H9 (cell line): ENCODE results near the gene WDR43. TPM values are rescaled to one million over a fixed set of nuclear protein-coding genes. Genes with fewer than 3 reads are reported as not detected.

Experiments used
- DNase-seq: peaks from one replicate; pipeline ENCODE4 v3.0.0-alpha.2; 2017
- H2AFZ ChIP-seq: one replicate; pipeline ENCODE4 v1.6.1; 2013; ENCODE audit warnings: mild to moderate bottlenecking, low read length, control low read depth, moderate library complexity
- H2AK5ac ChIP-seq: 2 replicates; pipeline ENCODE4 v1.6.1; 2013; ENCODE audit warnings: low read length, control low read depth, mixed read lengths; ENCODE audit not compliant: insufficient read length
- H2BK120ac ChIP-seq: one replicate; pipeline ENCODE4 v1.6.1; 2013; ENCODE audit warnings: low read depth, mild to moderate bottlenecking, low read length, control low read depth, inconsistent platforms; ENCODE audit not compliant: poor library complexity, severe bottlenecking
- H2BK12ac ChIP-seq: 2 replicates; pipeline ENCODE4 v1.6.1; 2013; ENCODE audit warnings: low read length, control low read depth, mixed read lengths, low read depth; ENCODE audit not compliant: insufficient read length
- H2BK15ac ChIP-seq: 2 replicates; pipeline ENCODE4 v1.6.1; 2013; ENCODE audit warnings: low read depth, low read length, control low read depth
- H2BK20ac ChIP-seq: one replicate; pipeline ENCODE4 v1.6.1; 2013; ENCODE audit warnings: low read depth, mild to moderate bottlenecking, low read length, control low read depth, inconsistent platforms; ENCODE audit not compliant: poor library complexity, severe bottlenecking
- H2BK5ac ChIP-seq: 2 replicates; pipeline ENCODE4 v1.6.1; 2013; ENCODE audit warnings: low read length, control low read depth, mixed read lengths; ENCODE audit not compliant: insufficient read length
- H3K14ac ChIP-seq: 2 replicates; pipeline ENCODE4 v1.6.1; 2013; ENCODE audit warnings: low read length, control low read depth; ENCODE audit not compliant: insufficient read depth
- H3K18ac ChIP-seq: 2 replicates; pipeline ENCODE4 v1.6.1; 2013; ENCODE audit warnings: low read depth, mild to moderate bottlenecking, mixed read lengths, low read length, control low read depth; ENCODE audit not compliant: insufficient read length
- H3K23ac ChIP-seq: 2 replicates; pipeline ENCODE4 v1.6.1; 2013; ENCODE audit warnings: low read length, control low read depth, mixed read lengths, low read depth; ENCODE audit not compliant: insufficient read length
- H3K23me2 ChIP-seq: 2 replicates; pipeline ENCODE4 v1.6.1; 2013; ENCODE audit warnings: low read depth, mild to moderate bottlenecking, mixed read lengths, low read length, control low read depth; ENCODE audit not compliant: insufficient read length, poor library complexity, severe bottlenecking
- H3K27ac ChIP-seq: 2 replicates; pipeline ENCODE4 v1.5.1; 2013; ENCODE audit warnings: low read length, control low read depth, mixed read lengths, low read depth; ENCODE audit not compliant: insufficient read length
- H3K27me3 ChIP-seq: 2 replicates; pipeline ENCODE4 v1.6.1; 2013; ENCODE audit warnings: low read length, control low read depth, inconsistent platforms; ENCODE audit not compliant: insufficient read depth
- H3K4ac ChIP-seq: 2 replicates; pipeline ENCODE4 v1.6.1; 2013; ENCODE audit warnings: low read depth, mild to moderate bottlenecking, control low read depth, inconsistent platforms, low read length, moderate library complexity
- H3K4me1 ChIP-seq: 2 replicates; pipeline ENCODE4 v1.6.1; 2013; ENCODE audit warnings: low read length, control low read depth, inconsistent platforms; ENCODE audit not compliant: insufficient read depth
- H3K4me2 ChIP-seq: 2 replicates; pipeline ENCODE4 v1.6.1; 2013; ENCODE audit warnings: low read length, control low read depth, mixed read lengths; ENCODE audit not compliant: insufficient read length, insufficient read depth
- H3K56ac ChIP-seq: 2 replicates; pipeline ENCODE4 v1.6.1; 2013; ENCODE audit warnings: low read depth, mild to moderate bottlenecking, mixed read lengths, low read length, control low read depth; ENCODE audit not compliant: insufficient read length
- H3K79me1 ChIP-seq: 2 replicates; pipeline ENCODE4 v1.6.1; 2013; ENCODE audit warnings: low read depth, mild to moderate bottlenecking, moderate library complexity, low read length, control low read depth, inconsistent platforms; ENCODE audit not compliant: insufficient read depth, poor library complexity, severe bottlenecking
- H3K79me2 ChIP-seq: 2 replicates; pipeline ENCODE4 v1.6.1; 2013; ENCODE audit warnings: low read length, control low read depth, inconsistent platforms; ENCODE audit not compliant: insufficient read depth
- H3K9ac ChIP-seq: 2 replicates; pipeline ENCODE4 v1.6.1; 2013; ENCODE audit warnings: low read length, control low read depth, mixed read lengths; ENCODE audit not compliant: insufficient read length; ENCODE audit errors: extremely low read depth
- H3K9me3 ChIP-seq: one replicate; pipeline ENCODE4 v1.6.1; 2013; ENCODE audit warnings: low read depth, low read length, inconsistent platforms; ENCODE audit not compliant: control insufficient read depth
- H3T11ph ChIP-seq: one replicate; pipeline ENCODE4 v1.6.1; 2013; ENCODE audit warnings: mild to moderate bottlenecking, low read length, control low read depth, inconsistent platforms
- H4K20me1 ChIP-seq: one replicate; pipeline ENCODE4 v1.6.1; 2013; ENCODE audit not compliant: control insufficient read depth, insufficient read length, insufficient read depth
- H4K5ac ChIP-seq: 2 replicates; pipeline ENCODE4 v1.6.1; 2013; ENCODE audit warnings: low read depth, mild to moderate bottlenecking, mixed read lengths, low read length, control low read depth; ENCODE audit not compliant: insufficient read length
- H4K8ac ChIP-seq: replicated peaks from 2 replicates; pipeline ENCODE4 v1.6.1; 2013; ENCODE audit warnings: low read length, control low read depth, mixed read lengths, low read depth; ENCODE audit not compliant: insufficient read length
- H4K91ac ChIP-seq: 2 replicates; pipeline ENCODE4 v1.6.1; 2013; ENCODE audit warnings: low read depth, mild to moderate bottlenecking, moderate library complexity, mixed read lengths, low read length, control low read depth; ENCODE audit not compliant: insufficient read length
- H3K27ac Mint-ChIP-seq, 3 experiments: 2 replicates in 2 of 3; 3 replicates in 1 of 3; pipeline ENCODE4 v1.8.0; 2020 to 2021; ENCODE audit warnings: mixed read lengths in 3 of 3, mild to moderate bottlenecking in 1 of 3, moderate library complexity in 1 of 3
- H3K27me3 Mint-ChIP-seq: 2 replicates; pipeline ENCODE4 v1.8.0; 2021; ENCODE audit warnings: low read depth, mild to moderate bottlenecking, moderate library complexity, mixed read lengths
- H3K36me3 Mint-ChIP-seq, 3 experiments: 2 replicates in 2 of 3; 3 replicates in 1 of 3; pipeline ENCODE4 v1.8.0; 2020 to 2021; ENCODE audit warnings: low read depth in 3 of 3, mixed read lengths in 3 of 3; ENCODE audit not compliant: insufficient read depth in 1 of 3
- H3K4me1 Mint-ChIP-seq, 2 experiments: 2 replicates each; pipeline ENCODE4 v1.8.0; 2020; ENCODE audit warnings: mixed read lengths in 2 of 2
- H3K4me3 Mint-ChIP-seq, 2 experiments: 2 replicates in 1 of 2; 3 replicates in 1 of 2; pipeline ENCODE4 v1.8.0; 2020 to 2021; ENCODE audit warnings: mild to moderate bottlenecking in 2 of 2, mixed read lengths in 2 of 2, moderate library complexity in 1 of 2
- H3K9me3 Mint-ChIP-seq, 2 experiments: 2 replicates in 1 of 2; 3 replicates in 1 of 2; pipeline ENCODE4 v1.8.0; 2020; ENCODE audit warnings: mild to moderate bottlenecking in 2 of 2, mixed read lengths in 2 of 2, moderate library complexity in 1 of 2
- WGBS: extraction: QIAGEN DNeasy Blood & Tissue Kit; methylation state at CpG from one replicate; pipeline ENCODE4 v1.1.7; 2013; ENCODE audit warnings: missing lambda C conversion rate, low lambda C conversion rate, mixed read lengths; ENCODE audit not compliant: insufficient read length; ENCODE audit errors: extremely low coverage; 5-methylcytosine and 5-hydroxymethylcytosine counted together
- total RNA-seq: library from RNA; stranded (reverse); gene quantifications from 2 replicates; pipeline ENCODE4 v1.2.1, GENCODE V29; 2021
- TF ChIP-seq, protein P1 (sequence below): fragments of 200-600 bp; sonication (generic); conservative IDR thresholded peaks from 3 replicates; pipeline ENCODE4 v1.8.0; 2021; ENCODE audit warnings: antibody characterized with exemption, mild to moderate bottlenecking

WDR43 gene
- total RNA-seq, 1 experiment from 2014 or later = 186 TPM

DNA sequence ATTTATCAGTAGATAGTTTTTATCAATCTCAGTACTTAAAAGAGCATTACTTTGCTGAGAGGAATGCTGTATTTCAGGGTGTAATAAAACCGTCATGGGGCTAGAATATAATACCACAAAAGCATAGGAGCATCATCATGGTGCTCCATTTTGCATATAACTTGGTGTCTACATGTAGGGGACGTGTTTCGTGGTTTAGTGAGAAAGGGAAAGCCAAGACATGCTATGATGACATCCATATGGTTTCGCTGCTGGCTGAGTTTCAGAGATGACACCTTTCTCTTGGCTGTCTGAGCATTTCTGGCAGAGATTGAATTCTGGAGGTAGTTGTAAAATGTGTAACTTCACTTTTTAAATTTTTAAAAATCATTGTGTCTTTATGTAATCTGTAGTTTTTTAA, 32.4 kb downstream of the WDR43 start:
- TF ChIP-seq, protein P1, sequence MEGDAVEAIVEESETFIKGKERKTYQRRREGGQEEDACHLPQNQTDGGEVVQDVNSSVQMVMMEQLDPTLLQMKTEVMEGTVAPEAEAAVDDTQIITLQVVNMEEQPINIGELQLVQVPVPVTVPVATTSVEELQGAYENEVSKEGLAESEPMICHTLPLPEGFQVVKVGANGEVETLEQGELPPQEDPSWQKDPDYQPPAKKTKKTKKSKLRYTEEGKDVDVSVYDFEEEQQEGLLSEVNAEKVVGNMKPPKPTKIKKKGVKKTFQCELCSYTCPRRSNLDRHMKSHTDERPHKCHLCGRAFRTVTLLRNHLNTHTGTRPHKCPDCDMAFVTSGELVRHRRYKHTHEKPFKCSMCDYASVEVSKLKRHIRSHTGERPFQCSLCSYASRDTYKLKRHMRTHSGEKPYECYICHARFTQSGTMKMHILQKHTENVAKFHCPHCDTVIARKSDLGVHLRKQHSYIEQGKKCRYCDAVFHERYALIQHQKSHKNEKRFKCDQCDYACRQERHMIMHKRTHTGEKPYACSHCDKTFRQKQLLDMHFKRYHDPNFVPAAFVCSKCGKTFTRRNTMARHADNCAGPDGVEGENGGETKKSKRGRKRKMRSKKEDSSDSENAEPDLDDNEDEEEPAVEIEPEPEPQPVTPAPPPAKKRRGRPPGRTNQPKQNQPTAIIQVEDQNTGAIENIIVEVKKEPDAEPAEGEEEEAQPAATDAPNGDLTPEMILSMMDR = no peak
- peaks cover 57 to 98% (median 95%) of the 10 kb centered on the region in 3 experiments for H3K36me3 Mint-ChIP-seq
- no peaks in the 10 kb centered on the region for H4K20me1 ChIP-seq
- H3K79me2 ChIP-seq = 0 out of 2 replicates have a peak, but pooled peaks cover 2% of the 10 kb centered on the region
- no peaks in the 10 kb centered on the region for H3K4me1 ChIP-seq
- no peak overlapping the region for H3K4me2 ChIP-seq
- H2AFZ ChIP-seq = no peak overlapping the region
- H2BK20ac ChIP-seq = no peak overlapping the region
- no peaks in the 10 kb centered on the region for H3K9me3 ChIP-seq
- no peak overlapping the region for H3K4ac ChIP-seq
- H3K56ac ChIP-seq = no peak overlapping the region
- no peak overlapping the region for H3K27ac Mint-ChIP-seq
- WGBS = no CpG with 5 or more reads among the region's 4 CpGs
- H3K4me1 Mint-ChIP-seq = no peaks in the 10 kb centered on the region
- H3K79me1 ChIP-seq = peaks cover 11% of the 10 kb centered on the region
- H2AK5ac ChIP-seq = no peak overlapping the region
- H3K23ac ChIP-seq = no peak overlapping the region
- H3K14ac ChIP-seq = no peak overlapping the region
- H3K18ac ChIP-seq = no peak overlapping the region
- no peak overlapping the region for H2BK5ac ChIP-seq
- no peaks in the 10 kb centered on the region for H3K27me3 ChIP-seq
- no peak overlapping the region for H4K5ac ChIP-seq
- H2BK120ac ChIP-seq = no peak overlapping the region
- no peak overlapping the region for H4K8ac ChIP-seq
- H4K91ac ChIP-seq = no peak overlapping the region
- H3K27ac ChIP-seq = no peak overlapping the region
- no peak overlapping the region for H2BK15ac ChIP-seq
- H3K9ac ChIP-seq = no peak overlapping the region
- no peak overlapping the region for H3K4me3 Mint-ChIP-seq
- DNase-seq = no peak
- no peaks in the 10 kb centered on the region for H3K27me3 Mint-ChIP-seq
- H3K9me3 Mint-ChIP-seq = no peaks in the 10 kb centered on the region
- no peak overlapping the region for H2BK12ac ChIP-seq
- H3K23me2 ChIP-seq = no peaks in the 10 kb centered on the region
- no peak overlapping the region for H3T11ph ChIP-seq
